ENCODE measurements around the gene CNOT4. TPM values are rescaled to one million over a fixed set of nuclear protein-coding genes. Genes with fewer than 3 reads are reported as not detected.
A peak's percentile ranks its signal among the peaks of the same experiment; 100 is the strongest.

Gene CNOT4
- total RNA-seq, 1 experiment from 2014 or later, result 16.6 TPM

GRCh38 chr7:135501402-135501801 lies 8.5 kb downstream of the CNOT4 start:
- no peaks in the 10 kb centered on the region for H3K4me1 ChIP-seq (ENCODE audit: control insufficient read depth in 1 of 2, insufficient read depth in 2 of 2, low read length in 2 of 2)
- TF ChIP-seq, protein P1, sequence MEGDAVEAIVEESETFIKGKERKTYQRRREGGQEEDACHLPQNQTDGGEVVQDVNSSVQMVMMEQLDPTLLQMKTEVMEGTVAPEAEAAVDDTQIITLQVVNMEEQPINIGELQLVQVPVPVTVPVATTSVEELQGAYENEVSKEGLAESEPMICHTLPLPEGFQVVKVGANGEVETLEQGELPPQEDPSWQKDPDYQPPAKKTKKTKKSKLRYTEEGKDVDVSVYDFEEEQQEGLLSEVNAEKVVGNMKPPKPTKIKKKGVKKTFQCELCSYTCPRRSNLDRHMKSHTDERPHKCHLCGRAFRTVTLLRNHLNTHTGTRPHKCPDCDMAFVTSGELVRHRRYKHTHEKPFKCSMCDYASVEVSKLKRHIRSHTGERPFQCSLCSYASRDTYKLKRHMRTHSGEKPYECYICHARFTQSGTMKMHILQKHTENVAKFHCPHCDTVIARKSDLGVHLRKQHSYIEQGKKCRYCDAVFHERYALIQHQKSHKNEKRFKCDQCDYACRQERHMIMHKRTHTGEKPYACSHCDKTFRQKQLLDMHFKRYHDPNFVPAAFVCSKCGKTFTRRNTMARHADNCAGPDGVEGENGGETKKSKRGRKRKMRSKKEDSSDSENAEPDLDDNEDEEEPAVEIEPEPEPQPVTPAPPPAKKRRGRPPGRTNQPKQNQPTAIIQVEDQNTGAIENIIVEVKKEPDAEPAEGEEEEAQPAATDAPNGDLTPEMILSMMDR (IDR thresholded peaks at IDR 0.05 in 2 of 3, conservative IDR thresholded peaks at IDR 0.05 in 1 of 3; ENCODE audit: borderline replicate concordance in 1 of 3, insufficient read depth in 1 of 3, low read depth in 2 of 3, low read length in 2 of 3), result peak in 1 of 3 experiments; percentile 19; a peak in 1 of 6 replicates
- TF ChIP-seq REST (IDR thresholded peaks at IDR 0.05; ENCODE audit: low read depth), result no peak
- intact Hi-C loops (cut with micrococcal nuclease), result no loop called here
- no peaks in the 10 kb centered on the region for H3K36me3 ChIP-seq (ENCODE audit: control insufficient read depth in 1 of 2, insufficient read depth in 2 of 2, low read length in 2 of 2)
- 0 out of 2 replicates have a peak, but pooled peaks cover 2% of the 10 kb centered on the region for H4K20me1 ChIP-seq (ENCODE audit: insufficient read depth)
- no TSS peak for BruUV-seq (replicated peaks)
- no peak overlapping the region for H3K4me3 ChIP-seq (replicated peaks in 1 of 2; ENCODE audit: low read depth in 1 of 2, low read length in 2 of 2)
- no peak overlapping the region for H3K27ac ChIP-seq (ENCODE audit: low read depth, low read length)
- peaks cover 93% of the 10 kb centered on the region for H3K79me2 ChIP-seq (ENCODE audit: insufficient read depth, low read length)
- DNase-seq (ENCODE audit: low read depth, low spot score), result no peak
- RAD21 ChIA-PET (ENCODE audit: low non-redundant PET in 1 of 2, low total read pairs in 2 of 2, uncharacterized antibody in 2 of 2, unreplicated experiment in 2 of 2), result no interaction called here
- H3K9ac ChIP-seq (ENCODE audit: low read length), result no peak overlapping the region
- POLR2A ChIA-PET, result no interaction called here
- no peak overlapping the region for H2AFZ ChIP-seq (ENCODE audit: low read depth, low read length, poor library complexity, severe bottlenecking)
- no peaks in the 10 kb centered on the region for H3K9me3 ChIP-seq (ENCODE audit: control insufficient read depth in 1 of 2, insufficient read depth in 1 of 2, low read depth in 1 of 2, low read length in 2 of 2)
- H3K9me2 ChIP-seq (ENCODE audit: insufficient read depth), result no peaks in the 10 kb centered on the region
- CTCF ChIA-PET, result no interaction called here
- no peak overlapping the region for H3K4me2 ChIP-seq (ENCODE audit: low read length)
- ATAC-seq, result peak; percentile 49; the same call in 1 of the 2 replicates
- H3K27me3 ChIP-seq (ENCODE audit: insufficient read depth, low read length), result no peaks in the 10 kb centered on the region
